NCI-H748 (cell line): Measurements from ENCODE around the gene DLST.

Source experiments
- DNase-seq: peaks from one replicate; lab custom pipeline; 2025; ENCODE audit not compliant: unreplicated experiment; lab: John Stamatoyannopoulos, UW

DLST gene

DNA sequence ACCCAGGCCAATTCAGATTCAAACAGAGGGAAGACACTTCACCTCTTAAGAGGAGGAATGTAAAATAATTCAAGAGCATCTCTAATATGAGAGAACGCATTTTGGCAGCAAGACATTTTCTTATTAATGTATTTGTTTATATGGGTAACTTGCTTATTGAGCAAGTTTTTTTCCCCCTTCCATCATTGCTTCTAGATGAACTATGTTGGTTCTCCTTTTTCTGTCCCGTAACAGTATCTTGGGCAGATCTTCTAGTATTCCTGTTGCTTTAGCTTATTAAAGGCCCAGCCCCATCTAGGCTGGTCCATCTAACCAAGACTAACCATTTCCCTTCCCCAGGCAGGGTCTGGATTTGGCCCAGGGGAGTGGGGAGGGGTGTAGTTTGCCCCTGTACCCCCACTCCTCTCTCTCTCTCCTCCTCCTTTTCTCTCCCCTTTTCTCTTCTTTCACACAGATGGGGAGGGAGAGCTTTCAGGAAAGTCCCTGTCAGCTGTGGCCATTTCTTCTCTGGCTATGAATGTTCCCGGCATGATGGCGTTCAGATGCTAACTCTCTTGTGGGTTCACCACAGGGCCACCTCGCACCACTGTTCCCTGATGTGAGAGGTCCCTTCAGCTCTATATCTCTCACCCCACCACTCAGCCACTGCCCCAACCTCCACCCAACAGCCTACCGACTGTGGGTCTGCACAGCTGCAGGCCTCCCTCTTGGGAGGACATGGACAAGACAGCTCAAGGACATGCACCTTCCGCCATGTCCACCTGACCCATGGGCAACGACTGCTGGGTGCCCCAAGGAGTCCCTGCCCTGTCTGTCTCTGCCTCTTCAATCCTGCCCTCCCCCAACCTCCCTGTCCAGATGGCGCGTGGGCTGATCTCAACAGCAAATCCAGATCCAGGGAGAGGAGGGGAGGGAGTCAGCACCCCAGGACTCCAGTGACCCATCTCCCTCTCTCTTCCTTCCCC, 57.1 kb downstream of the DLST start:
- no peak for DNase-seq

DNA sequence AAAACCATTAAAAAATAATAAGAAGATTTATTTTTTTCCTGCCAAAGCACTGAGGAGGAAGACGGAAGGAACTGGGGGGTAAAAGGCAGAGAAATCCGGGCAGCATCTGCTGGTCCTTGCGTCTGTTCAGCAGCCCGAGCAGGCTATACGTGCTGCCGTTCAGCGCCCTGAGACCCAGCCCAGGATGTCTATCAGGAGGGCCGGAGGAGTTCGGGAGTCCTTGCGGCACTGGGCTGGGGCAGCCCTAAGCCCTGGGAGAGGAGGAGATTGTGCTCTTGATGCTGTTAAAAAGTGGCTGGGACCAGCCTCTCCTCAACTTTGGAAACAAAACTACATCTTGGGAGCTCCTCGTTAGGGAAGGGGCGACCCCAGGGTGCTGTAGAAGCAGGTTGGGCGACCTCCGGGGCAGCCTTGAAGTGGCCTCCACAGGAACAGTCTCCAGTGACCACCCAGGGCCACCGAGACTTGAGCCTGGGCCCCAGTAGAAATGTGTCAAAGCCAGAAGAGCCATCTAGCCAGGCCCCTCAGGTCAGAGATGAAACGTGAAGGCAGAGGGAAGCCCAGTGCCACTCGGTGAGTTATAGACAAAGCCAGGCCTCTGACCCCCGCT, 59.3 kb downstream of the DLST start:
- DNase-seq, result no peak

DNA sequence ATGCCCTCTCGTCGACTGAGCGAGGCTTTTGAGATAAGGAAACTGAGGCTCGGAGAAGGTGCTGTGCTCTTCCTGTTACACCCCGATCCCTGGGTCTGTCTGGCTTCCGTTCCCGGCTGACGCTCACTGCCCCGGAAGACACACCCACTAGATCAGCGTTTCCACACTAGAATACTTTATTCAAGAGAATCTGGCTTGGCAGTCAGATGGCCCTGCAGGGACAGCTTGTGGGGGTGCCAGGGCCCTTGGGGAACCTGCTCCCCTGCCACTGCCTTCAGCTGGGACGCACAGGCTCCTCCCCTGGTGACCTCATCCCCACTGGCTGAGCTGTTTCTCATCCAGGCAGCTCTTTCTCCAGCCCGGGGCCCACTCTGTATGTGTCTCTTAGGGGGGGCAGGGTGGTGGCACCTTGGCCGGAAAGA, 60.0 kb downstream of the DLST start:
- no peak for DNase-seq

DNA sequence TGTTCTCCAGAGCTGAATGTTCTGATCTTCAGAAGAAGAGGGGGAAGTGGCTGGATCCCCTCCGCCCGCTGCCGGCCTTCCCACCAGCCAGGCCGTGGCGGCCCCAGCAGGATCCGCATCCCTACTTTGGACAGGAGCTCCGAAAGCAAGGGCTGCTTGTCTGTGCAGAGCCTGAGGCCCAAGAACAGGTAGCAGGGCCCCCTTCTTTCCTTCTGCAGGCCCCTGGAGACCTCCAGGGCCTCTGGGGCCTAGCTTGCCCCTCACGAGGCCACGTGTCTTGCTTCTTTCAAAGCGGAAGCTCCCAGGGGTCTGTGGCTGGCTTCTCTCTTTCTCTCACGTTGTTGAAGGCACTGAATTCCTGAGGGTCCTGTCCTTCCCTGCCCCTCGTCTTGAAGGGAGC, 60.5 kb downstream of the DLST start:
- DNase-seq, result no peak

DNA sequence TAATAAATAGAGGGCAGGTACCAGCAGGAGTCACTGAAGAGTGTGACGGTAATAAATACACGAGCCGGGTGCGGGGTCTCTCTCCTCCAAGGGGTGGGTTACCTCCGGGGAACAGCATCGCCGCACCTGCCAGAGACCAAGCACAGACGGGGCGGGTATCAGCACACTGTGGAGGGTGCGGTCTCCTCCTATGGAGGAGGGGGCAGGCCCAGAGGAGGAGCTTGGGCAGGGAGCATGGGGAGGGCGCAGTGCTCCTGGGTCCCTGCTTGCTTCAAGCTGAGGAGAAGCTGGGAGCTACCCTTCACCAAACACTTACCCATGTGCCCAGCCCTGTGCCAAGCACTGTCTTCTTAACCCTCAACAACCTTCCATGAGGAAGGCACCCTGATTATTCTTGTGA, 60.9 kb downstream of the DLST start:
- no peak for DNase-seq

DNA sequence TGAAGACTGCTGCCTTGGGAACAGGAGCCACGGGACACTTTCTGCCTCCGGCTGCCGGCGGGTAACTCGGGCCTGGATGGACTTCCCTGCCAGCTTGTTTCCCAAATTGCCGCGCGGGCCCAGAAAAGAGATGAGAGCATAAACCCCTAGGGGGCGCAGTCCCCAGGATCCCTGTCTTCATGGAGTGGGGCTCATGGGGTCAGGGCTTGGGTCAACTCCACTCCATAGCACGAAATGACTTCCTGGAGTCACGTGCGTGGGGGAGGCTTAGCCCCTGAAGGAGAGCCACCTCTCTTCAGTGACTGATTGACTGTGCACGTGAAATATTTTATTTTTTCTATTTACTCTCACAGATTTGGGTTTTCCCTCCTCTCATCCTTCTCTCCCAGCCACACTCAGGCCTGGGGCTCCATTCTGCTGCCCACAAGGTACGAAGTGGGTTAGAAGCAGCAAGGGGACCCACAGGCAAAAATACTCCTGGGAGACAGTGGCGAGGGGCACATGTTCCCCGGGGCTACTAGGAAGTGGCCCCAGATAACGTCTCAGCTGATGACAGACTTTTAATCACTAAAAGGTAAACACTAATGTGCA, 63.6 kb downstream of the DLST start:
- DNase-seq, result peak; percentile 33

DNA sequence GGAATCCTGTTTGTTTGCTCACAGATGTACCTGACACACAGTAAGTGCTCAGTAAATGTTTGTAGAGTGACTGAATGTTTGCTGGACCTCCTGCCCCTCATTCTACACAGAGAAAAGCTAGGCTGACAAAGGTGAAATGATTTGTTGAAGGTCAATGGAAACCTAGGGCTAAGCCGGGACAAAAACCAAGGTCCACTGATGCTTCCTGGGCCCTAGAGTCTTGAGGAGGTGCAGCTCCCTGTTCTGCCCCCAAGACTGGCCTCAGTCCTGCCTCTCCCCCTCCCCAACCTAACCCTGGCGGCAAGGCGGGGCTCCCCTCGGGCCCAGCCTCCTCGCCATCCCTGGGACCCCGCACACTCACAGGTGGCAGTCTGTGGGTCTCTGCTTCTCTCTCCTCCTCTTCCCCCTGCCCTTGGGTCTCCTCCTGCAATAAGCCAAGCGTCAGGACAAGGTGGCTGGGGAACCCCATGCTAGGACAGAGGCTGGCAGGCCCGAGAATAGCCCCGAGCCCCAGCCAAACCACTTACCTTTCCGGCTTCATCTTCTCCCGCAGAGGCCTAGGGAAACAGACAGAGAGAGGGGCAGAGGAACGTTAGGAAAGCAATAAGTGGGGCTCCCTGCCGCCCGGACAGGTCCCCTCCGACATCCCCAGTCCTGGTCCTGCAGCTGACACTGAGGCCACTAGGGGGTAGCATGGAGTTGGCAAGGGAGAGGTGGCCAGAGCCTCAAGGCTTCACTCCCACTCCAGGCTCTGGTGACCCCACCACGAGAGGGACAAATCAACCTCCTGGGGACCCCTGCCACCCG, 64.3 kb downstream of the DLST start:
- peak; percentile 61 for DNase-seq

DNA sequence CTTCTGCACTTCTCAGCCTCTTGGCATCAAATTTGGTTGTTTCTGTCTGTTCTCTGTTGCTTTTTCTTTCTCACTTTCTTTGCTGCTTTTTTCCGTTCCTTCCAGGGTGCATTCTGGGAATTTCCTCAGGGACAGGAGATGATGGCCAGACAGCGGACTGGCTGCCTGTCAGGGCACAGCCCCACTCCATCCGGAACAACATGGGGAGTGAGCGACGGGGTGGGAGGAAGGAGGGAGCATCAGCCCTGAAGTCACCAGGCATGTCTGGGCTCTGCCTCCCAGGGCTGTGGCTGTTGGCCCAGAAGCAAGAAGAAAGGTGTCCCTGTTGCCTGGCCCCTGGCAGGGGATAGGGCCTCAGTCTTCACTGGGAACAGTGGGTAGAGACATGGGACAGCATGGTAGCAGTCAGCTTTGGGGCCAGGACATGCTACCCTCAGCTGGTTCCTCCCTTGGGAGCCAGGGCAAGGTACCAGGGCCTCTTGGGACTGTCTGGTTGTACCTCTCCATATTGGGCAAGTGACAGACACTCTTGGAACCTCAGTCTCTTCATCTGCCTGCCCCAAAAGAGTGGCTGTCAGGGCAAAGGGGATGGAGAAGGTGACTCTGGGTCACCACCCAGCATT, 65.1 kb downstream of the DLST start:
- no peak for DNase-seq

DNA sequence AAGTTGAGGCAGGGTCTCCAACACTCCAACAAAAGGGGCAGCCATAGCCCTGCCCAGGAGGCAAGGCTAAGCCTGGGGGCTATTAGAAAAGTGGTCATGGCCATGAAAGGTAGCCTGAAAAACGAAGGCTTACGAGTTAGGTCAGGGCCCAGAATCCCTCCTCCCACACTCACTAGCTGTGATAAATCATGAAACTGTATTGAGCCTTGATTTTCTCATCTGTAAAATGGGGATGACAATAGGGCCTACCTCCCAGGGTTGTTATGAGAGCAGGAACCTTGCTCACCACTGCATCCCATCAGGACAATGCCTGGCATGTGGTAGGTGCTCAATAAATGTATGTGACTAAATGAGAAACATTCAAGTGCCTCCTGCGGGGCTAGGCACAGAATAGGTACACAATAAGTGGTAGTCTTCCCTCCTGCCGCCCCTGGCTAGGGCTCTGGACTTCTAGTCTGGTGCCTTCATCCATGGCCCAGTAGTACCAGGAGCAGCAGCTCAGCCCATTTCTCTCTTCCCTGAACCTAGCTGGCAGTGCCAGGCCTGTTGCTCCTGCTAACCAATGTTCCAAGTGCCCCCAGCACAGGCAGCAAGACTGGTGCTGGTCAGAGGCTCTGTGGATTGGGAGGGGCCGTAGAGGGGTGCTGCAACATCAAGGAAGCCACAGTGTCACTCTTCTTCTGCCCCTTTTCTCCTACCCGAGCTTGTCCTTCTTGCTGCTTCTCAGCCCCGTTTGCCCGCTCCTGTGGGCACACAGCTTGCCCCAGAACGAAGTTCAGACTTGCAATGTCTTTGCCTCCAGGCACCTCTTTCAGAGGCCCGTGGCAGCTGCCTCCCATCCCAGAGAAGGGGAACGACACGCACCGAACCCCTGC, 65.9 kb downstream of the DLST start:
- DNase-seq, result no peak

DNA sequence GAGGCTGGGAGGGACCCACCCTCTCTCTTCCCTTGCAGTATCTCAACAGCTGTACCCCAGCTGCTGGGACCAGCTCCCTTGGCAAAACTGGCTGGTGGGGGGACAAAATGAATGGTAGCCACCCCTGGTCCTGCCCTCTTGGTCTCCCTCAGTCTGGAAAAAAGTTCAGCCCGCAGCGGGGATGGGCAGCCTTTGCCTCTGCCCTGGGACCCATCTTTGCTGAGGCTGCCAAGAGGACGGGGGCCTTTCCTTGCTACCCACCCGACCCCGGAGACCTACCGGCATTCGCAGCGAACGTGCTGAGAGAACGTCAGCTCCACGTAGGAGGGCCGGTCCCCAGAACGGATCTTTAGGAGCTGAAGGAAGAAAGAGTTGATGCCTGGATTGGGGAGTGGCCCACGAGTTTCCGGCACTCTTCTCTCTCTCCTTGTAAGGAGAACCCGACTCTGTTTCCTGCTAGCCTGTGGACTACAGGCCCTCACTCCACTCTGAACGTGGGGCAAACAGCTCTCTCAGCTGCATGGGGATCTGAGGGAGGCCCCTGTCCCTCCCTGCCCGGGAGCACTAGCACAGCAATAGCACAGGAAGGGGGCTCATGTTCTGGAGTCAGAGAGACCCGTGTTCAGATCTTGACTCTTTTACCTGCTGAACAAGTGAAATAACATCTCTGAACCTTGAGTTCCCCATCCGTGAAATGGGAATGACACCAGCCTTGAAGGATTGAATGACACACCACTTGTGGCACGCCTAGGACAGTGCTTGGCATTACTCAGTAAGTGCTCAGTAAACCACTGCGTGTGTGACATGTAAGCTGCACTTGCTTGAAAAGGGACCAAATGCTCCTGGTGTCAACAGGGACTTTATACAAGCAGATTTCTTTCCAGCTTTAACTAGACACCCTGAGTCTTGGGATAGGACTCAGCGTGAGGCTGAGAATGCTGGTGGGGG, 66.8 kb downstream of the DLST start:
- DNase-seq, result no peak

DNA sequence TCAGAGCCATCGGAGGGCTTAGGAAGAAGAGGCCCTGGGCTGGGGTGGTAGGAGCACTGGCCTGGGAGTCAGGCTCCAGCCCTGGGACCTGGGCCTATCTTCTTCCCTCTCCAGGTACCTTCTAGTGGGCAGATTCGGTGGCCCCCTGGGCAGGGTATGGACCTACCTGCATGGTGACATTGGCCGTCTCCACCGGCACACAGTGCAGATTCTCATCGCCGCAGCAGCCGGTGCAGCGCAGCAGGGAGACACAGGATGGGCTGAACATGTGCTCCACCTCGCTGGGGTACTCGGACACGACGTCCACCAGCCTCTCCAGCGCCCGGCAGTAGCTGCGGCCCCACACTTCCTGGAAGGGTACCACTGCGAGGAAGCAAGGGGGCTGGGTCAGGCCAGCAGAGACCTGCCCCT, 67.5 kb downstream of the DLST start:
- no peak for DNase-seq

DNA sequence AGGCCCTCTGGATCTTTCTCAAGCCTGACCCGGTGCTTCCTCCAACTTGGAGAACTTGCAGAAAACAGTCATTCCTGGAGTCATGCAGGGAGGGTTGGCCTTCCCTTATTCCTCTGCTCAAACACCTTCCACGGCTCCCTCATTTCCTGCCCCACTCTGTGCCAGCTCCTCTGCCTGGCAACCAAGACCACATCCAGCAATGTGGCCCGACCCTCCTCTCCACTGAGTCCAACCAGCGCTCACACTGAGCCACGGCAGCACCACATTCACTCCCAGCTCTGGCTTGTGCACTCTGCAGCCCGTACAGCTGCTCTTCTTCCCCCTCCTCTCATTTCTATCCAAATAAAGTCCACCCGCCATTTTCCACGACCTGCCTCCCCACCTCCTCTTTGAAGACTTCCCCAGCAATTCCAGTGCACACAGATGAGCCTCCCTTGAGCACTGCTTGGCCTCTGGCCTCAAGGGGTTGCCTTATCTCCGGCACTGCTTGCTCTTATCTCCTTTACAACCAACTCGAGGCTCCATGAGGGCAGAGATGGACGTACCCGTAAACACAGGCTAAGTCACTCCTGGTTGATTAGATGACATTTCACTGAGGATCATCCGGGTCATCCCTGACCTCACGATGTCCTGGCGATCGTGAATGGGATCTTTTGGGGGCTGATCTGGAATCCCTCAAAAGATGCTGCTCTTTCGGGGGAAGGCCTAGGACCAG, 68.3 kb downstream of the DLST start:
- DNase-seq, result no peak

DNA sequence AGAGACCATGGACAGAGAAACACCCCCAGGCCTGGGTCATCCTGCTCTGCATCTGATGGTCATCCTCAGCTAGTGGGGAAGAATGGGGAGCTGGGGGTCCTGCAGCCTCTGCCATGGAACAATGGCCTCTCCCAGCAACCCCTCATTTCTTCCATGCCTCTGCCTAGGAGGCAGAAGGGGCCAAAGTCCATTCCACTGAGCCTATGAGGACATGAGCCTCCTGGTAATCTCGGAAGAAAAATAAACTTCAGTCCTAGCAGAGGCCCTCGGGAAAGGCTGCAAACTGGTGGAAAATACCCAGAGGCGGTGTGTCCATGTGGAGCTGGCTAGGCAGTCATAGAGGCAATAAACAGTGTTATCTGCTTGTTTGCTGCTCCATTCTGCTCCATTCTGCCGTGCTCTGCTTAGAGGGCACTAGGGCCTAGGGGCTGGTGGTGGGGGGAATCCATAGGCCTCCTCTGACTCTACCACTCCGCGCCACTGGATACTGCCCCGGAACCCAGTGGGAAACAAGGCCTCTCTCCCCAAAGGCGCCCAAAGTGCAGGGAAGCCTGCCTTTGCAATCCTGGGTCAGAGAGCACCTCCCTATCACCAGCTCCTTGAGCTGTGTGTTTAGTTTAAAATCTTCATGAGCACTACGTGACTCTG, 69.2 kb downstream of the DLST start:
- no peak for DNase-seq

DNA sequence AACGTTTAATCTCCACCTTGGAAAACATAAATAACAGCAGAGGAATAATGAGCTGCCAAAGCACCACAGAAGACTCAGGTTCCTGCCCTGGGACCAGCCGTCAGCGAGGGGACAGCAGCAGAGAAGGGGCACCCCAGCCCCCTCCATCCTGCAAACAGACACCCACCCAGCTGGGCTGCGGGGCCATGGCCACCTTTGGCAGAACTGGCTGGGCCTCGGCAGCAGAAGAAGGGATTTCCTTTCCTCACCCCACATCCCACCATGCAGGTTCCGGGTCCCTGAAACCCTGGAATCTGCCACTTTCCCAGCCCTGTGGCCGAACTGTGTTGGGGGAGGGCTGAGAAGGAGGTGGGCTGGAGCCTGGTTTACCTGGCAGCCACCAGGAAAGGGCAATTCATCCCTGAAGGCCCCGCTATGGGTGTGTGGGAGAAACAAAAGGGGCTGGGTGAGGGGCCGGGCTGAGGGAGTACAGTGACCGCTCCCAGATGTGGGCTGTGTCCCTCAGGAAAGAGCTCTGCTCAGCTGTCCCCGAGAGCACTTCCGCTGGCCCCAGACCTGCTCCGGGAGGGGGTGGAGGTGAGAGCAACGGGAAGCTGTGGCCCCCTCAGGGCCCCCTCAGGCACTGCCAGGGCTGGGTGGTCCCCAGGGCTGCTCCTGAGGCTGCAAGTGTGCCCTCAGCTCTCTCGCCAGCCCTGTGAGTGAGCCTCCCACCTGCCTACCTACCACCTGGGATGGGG, 69.9 kb downstream of the DLST start:
- no peak for DNase-seq

DNA sequence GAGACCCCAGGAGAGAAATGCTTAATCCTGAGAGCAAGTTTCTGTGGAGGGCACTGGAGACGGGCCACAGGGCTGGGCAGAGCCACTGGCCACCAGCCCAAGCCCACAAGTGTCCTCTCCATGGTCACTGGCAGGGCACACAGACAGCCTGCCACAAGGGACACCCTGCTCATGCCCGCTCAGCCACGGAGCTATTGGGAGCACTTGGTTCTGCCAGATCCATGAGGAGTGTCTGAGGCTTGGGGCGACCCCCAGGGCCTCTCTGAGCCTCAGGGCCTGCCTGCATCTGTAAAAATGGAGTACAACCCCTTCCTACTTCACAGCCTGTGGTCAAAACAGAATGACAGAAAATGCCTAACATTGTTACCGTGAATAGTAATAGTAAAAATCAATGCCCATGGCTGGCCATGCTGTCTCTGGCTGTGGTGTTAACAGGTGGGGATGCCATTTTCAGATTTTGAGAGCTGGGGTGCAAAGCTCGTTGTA, 70.5 kb downstream of the DLST start:
- DNase-seq, result no peak

DNA sequence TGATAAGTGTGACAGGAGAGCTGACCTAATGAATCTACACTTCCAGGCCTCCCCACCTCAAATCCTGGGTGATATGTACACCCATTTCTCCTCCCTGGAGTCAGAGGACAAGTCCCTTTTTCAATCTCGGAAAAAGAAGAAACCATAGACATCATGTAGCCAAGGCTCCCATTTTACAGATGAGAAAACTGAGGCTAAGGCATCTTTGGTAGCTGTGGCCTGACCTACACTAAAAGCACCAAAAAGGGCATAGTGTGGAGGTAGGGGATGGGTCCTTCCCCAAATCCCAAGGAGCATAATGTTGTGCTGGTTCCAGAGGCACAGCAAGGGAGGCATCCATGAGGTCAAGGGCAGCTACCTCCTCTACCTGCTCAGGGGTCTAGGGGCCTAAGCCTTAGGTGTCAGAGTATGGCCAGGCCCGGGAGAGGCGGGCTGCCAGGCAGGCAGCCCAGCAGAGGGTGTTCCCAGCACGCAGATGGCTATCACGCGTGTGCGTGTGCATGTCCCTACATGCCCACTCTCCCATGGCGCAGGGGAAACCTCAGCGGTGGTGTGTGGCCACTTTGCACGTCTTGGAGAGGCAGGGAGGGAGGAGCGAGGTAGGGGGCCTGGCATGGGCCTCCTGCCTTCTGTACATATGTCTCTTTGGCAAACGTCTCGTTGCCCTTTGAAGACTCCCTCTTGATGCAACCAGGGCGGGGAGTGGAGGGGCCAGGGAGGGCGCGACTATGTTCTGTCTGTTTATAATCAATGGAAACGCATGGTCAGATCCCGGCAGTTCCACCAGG, 71.2 kb downstream of the DLST start:
- peak; percentile 57 for DNase-seq
